Heart right ventricle (tissue), 16 donors: ENCODE data around the gene ADAR. TPM values are rescaled to one million over a fixed set of nuclear protein-coding genes. Genes with fewer than 3 reads are reported as not detected.
A peak's percentile ranks its signal among the peaks of the same experiment; 100 is the strongest.

Experiments used
- ATAC-seq, 8 donors: fragments of 200-7000 bp; cut with Tn5 transposase; one replicate each; pipeline ENCODE4 v1.9.1; 2020; ENCODE audit warnings: mild to moderate bottlenecking in 8 of 8, moderate library complexity in 8 of 8, moderate number of reproducible peaks in 1 of 8
- DNase-seq, 2 donors: peaks; one replicate each; pipeline ENCODE4 v3.0.0-alpha.2; 2020
- H3K27ac ChIP-seq, 10 donors: fragments of 200-600 bp; sonication (generic) in 2 of 10; one replicate each; pipeline versions ENCODE4 v1.5.0 to v1.8.0; 2020 to 2022; ENCODE audit warnings: mild to moderate bottlenecking in 3 of 10
- H3K27me3 ChIP-seq, 7 donors: fragments of 200-600 bp; one replicate each; pipeline ENCODE4 v1.8.0; 2021 to 2022; ENCODE audit warnings: mild to moderate bottlenecking in 2 of 7
- H3K36me3 ChIP-seq, 9 donors: fragments of 200-600 bp; sonication (generic) in 1 of 9; one replicate each; pipeline versions ENCODE4 v1.5.0 to v1.8.0; 2020 to 2022; ENCODE audit warnings: mild to moderate bottlenecking in 2 of 9
- H3K4me1 ChIP-seq, 9 donors: fragments of 200-600 bp; sonication (generic) in 1 of 9; one replicate each; pipeline versions ENCODE4 v1.5.0 to v1.8.0; 2020 to 2022; ENCODE audit warnings: mild to moderate bottlenecking in 4 of 9
- H3K4me3 ChIP-seq, 10 donors: fragments of 200-600 bp; sonication (generic) in 2 of 10; one replicate each; pipeline versions ENCODE4 v1.5.0 to v1.8.0; 2020 to 2022; ENCODE audit warnings: mild to moderate bottlenecking in 7 of 10, moderate library complexity in 2 of 10
- H3K9me3 ChIP-seq, 11 donors: fragments of 200-600 bp in 10 of 11; sonication (generic) in 2 of 11; one replicate each; pipeline versions ENCODE4 v1.5.0 to v1.8.0; 2013 to 2022; ENCODE audit warnings: mild to moderate bottlenecking in 2 of 11, control low read depth in 1 of 11, moderate library complexity in 1 of 11
- CTCF ChIP-seq, 9 donors: fragments of 200-600 bp; sonication (generic) in 2 of 9; IDR thresholded peaks; one replicate each; pipeline versions ENCODE4 v1.5.0 to v1.8.0; 2021 to 2022; ENCODE audit warnings: antibody characterized with exemption in 9 of 9, mild to moderate bottlenecking in 5 of 9, moderate library complexity in 1 of 9
- WGBS, 2 donors: extraction: QIAGEN DNeasy Blood & Tissue Kit; methylation state at CpG; one replicate each; pipeline ENCODE4 v1.1.7; 2013; ENCODE audit warnings: inconsistent platforms in 1 of 2; 5-methylcytosine and 5-hydroxymethylcytosine counted together
- intact Hi-C, 10 donors: fragments of 100-400 bp; cut with DNase I; formaldehyde crosslinking; loops; one replicate each; pipeline versions ENCODE4 v1.11.1 to v1.14.2; 2022
- polyA plus RNA-seq, 2 donors: library from polyadenylated mRNA; stranded (reverse); fragments of 200-250 nt; gene quantifications; one replicate each; pipeline ENCODE4 v1.2.3, GENCODE V29; 2013
- total RNA-seq, 10 donors: library from RNA; stranded (reverse); fragmentation: NEBNext Ultra II Directional in 3 of 10; extraction: Animal tissue kit (Norgen Biotek cat#: 25700) in 3 of 10; gene quantifications; one replicate each; pipeline versions ENCODE4 v1.2.1 to v1.2.4, GENCODE V29; 2021 to 2023
- donor health status: Arrhythmogenic right ventricular cardiomyopathy.
- donor health status: ischemic (EF 13 %, LVEDD 7.1; RV severe dilation, severe dysfunction).
- donor health status: healthy with polysubstance abuse.
- donor health status: DM: no; HTN: yes; CAD: no.
- donor health status: DM: no; HTN: no; CAD: no.
- donor health status: ischemic (EF 25% LVEDD 6.9; RV normal size, moderate dysfunction).
- donor health status: ischemic (EF 25% LVEDD 5.7; RV mildly dilated, moderate dysfunction).
- donor health status: healthy.
- donor health status: DM: yes; HTN: yes; CAD: no.
- donor health status: Ischemic cardiomyopathy.
- donor health status: ischemic (EF 35%, LVEDD 5.7; RV mildly dilated, moderate dysfunction).
- donor health status: nonischemic (EF 11% LVEDD 7.7; RV severe dilation, severe dysfunction).
- donor health status: DM: yes; HTN: yes; CAD: no.
- donor health status: PGD.
- donor health status: ischemic (EF 29% LVEDD 5.4; RV normal size, mild dysfunction).
- donor health status: nonischemic (EF 23%, LVEDD 6.1; RV moderate dilation, normal function).

Gene ADAR
- total and polyA plus RNA-seq, 12 donors, result 15.4 to 103 (median 52.1) TPM

GRCh38 chr1:154620751-154621150, 12.8 kb upstream of the ADAR start:
- Histone ChIP-seq H3K27ac (peak overlapping the region in 1 of 10 donors; percentile 34), H3K9me3 (no peaks in the 10 kb centered on the region), H3K4me1 (peaks cover 0 to 73% (median 29%) of the 10 kb centered on the region in 9 donors), H3K27me3 (no peaks in the 10 kb centered on the region), H3K4me3 (no peak overlapping the region), H3K36me3 (peaks cover 0 to 21% (median 0%) of the 10 kb centered on the region in 9 donors)
- no peak for DNase-seq
- intact Hi-C loops, result no loop called here
- 32 to 41% methylated on average over 3 of the region's 3 CpGs for WGBS, 2 donors
- no peak for ATAC-seq
- TF ChIP-seq CTCF (IDR thresholded peaks at IDR 0.05), result no peak

GRCh38 chr1:154619181-154619948, 11.4 kb upstream of the ADAR start:
- Histone ChIP-seq H3K9me3 (no peaks in the 10 kb centered on the region), H3K27me3 (no peaks in the 10 kb centered on the region), H3K27ac (no peak overlapping the region), H3K4me3 (no peak overlapping the region), H3K4me1 (peaks cover 0 to 59% (median 35%) of the 10 kb centered on the region in 9 donors), H3K36me3 (peaks cover 0 to 15% (median 0%) of the 10 kb centered on the region in 9 donors)
- no peak for TF ChIP-seq CTCF (IDR thresholded peaks at IDR 0.05)
- intact Hi-C loops, result no loop called here
- no peak for ATAC-seq
- WGBS, 2 donors, result 84 to 89% methylated on average over 5 of the region's 5 CpGs
- DNase-seq, result no peak

GRCh38 chr1:154616659-154617345, 8.8 kb upstream of the ADAR start:
- H3K27me3 ChIP-seq, result no peaks in the 10 kb centered on the region
- TF ChIP-seq CTCF (IDR thresholded peaks at IDR 0.05), result no peak
- H3K4me1 ChIP-seq, result peaks cover 0 to 41% (median 25%) of the 10 kb centered on the region in 9 donors
- H3K27ac ChIP-seq, result no peak overlapping the region
- DNase-seq, result no peak
- peaks cover 0 to 10% (median 0%) of the 10 kb centered on the region in 9 donors for H3K36me3 ChIP-seq
- WGBS, 2 donors, result 71 to 76% methylated on average over 5 of the region's 5 CpGs
- peak in 4 of 8 donors; percentile 38 to 79 (median 66) for ATAC-seq
- intact Hi-C loops, result no loop called here
- H3K9me3 ChIP-seq, result no peaks in the 10 kb centered on the region
- H3K4me3 ChIP-seq, result no peak overlapping the region

- intact Hi-C loops, result no loop called here
- H3K4me3 ChIP-seq, result no peak overlapping the region
- 93 to 96% methylated on average over 4 of the region's 4 CpGs for WGBS, 2 donors
- peaks cover 0 to 39% (median 21%) of the 10 kb centered on the region in 9 donors for H3K4me1 ChIP-seq
- no peak overlapping the region for H3K27ac ChIP-seq
- ATAC-seq, result no peak
- H3K27me3 ChIP-seq, result no peaks in the 10 kb centered on the region
- no peaks in the 10 kb centered on the region for H3K9me3 ChIP-seq
- DNase-seq, result no peak
- no peak for TF ChIP-seq CTCF (IDR thresholded peaks at IDR 0.05)
- H3K36me3 ChIP-seq, result peaks cover 0 to 10% (median 0%) of the 10 kb centered on the region in 9 donors
Observed at GRCh38 chr1:154615411-154615810, 7.4 kb upstream of the ADAR start.
